GM19372 (cell line): ENCODE results near the gene MAEA.
"Not testable (repeated sequence)": the region's sequence is repeated elsewhere in the genome, so short reads cannot be mapped to it uniquely, and the experiment has no call there.

ENCODE experiments used
- ATAC-seq: cut with Tn5 transposase; IDR thresholded peaks from one replicate; pipeline ENCODE4 v1.9.1; 2021; ENCODE audit warnings: mild to moderate bottlenecking, low read depth, moderate library complexity; ENCODE audit not compliant: unreplicated experiment

The MAEA gene

DNA sequence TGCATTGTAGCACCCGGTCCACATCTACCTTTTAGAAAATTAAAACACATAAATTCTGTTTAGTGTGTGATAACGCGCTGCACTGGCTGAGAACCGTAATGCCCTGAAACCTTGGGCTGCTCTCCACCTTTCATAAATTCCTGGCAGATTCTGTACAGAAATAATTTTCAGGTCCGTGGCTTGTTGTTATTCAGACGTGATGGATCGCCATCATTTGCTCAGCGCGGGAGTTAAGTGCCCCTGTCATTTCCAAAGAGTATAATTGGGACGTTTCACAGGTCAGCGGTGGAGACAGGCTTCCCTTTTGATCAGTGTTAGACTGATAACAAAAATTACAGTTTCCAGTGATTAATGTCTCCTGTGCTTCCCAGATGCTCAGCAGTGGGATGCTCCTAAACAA lies 73.8 kb downstream of the MAEA start:
- ATAC-seq: no peak

DNA sequence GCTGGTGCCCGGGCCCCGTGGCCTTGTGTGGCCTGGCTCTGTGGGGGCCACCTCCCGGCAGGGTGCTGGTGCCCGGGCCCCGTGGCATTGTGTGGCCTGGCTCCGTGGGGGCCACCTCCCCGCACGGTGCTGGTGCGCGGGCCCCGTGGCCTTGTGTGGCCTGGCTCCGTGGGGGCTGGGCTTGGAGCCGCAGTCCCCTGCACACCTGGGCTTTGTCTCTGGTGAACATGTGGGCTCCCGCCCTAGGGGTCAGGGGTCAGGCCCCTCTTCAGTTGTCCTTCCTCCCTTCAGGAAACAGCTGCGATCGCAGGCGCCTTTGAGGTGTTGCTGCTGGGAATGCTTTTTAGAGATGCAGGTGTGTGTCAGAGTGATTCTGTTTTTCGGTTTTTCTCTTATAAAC lies 74.5 kb downstream of the MAEA start:
- ATAC-seq: no peak

DNA sequence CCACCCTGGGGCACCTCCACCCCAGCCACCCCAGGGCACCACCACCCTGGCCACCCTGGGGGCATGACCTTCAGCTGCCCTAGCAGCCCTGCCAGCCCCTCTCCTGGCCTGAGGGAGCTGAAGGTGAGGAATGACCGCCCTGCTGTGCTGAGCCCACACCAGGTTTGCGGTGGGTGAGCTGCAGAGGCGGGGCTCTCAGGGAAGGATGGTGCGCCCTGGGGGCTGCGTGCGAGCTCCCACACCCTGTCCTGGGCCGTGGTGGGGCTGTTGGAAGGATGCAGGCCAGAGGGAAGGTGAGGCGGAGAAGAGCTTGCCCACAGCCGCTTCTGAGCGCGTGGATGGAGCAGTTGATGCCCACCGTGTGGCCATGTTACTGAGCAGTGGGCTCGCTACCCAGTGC lies 75.1 kb downstream of the MAEA start:
- ATAC-seq: no peak

DNA sequence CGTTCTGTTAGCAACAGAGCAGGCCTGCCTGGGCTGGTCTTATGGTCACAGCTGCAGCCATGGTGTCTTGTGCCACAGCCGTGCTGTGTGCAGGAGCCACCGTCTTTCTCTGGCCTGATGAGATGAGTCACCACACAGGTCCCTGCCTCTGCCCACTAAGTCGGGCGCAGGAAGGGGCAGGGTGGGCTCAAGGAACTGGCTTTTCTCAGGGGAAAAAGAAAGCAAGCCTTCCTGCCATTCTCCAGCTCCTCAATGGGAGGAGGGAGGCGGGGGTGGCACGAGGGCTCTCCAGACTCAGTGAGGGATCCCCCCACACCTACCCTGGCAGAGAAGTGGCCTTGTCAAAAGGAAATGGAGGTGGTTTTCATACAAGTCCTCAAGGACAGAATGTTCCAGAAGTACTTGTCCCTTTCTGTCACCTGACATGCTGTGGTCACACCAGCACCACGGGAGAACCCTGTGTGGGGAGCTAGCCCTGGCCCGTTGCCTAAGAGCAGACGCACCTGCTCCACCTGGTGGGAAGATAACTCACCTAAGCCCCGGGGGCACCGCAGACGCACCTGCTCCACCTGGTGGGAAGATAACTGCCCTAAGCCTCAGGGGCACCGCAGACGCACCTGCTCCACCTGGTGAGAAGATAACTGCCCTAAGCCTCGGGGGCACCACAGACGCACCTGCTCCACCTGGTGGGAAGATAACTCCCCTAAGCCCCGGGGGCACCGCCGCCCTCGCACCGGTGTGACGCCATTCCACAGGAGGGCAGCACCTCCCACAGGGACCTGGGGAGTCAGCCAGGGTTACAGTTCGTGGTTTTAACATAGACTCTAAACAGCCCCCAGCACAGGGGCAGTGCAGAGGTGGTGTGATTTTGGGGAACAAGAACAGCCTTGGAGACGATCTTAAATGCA lies 75.8 kb downstream of the MAEA start:
- no peak for ATAC-seq

DNA sequence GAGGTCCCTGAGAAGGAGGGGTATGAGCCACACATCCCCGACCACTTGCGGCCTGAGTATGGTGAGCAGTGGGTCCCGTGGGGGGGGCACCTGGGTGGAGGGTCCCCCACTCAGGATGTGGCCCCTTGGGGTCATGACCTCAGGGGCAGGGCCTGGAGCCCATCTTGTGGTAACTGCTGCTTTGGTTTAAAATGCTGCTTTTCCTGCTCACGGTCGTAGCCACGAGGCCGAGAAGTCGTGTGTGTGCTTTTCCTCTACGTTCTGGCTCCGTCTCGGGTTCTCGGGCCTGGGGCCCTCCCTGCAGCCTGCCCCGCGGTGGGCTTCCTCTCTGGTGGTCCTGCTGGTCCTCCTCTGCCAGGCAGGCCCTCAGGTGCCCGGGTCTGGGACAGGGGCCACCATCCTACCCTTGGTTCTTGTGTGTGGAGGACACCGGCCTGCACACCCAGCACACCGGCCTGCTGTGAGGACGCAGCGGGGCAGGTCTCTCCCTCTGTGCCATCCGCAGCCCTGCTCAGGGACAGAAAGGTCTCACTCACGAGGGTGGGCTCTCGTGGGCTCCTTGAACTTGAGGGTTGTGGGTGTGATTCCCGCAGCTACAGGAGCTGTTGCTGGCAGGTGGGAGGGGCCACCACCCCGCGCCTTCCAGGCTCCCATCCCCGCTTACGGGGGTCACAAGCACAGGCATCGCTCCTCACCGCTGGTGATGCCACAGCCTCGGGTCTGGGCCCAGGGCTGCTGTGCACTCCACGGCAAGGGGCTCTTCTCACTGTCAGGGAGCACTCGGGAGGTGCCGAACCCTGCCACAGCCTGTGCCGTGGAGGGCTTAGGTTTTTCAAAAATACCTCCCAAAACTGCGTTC lies 76.9 kb downstream of the MAEA start:
- no peak for ATAC-seq

DNA sequence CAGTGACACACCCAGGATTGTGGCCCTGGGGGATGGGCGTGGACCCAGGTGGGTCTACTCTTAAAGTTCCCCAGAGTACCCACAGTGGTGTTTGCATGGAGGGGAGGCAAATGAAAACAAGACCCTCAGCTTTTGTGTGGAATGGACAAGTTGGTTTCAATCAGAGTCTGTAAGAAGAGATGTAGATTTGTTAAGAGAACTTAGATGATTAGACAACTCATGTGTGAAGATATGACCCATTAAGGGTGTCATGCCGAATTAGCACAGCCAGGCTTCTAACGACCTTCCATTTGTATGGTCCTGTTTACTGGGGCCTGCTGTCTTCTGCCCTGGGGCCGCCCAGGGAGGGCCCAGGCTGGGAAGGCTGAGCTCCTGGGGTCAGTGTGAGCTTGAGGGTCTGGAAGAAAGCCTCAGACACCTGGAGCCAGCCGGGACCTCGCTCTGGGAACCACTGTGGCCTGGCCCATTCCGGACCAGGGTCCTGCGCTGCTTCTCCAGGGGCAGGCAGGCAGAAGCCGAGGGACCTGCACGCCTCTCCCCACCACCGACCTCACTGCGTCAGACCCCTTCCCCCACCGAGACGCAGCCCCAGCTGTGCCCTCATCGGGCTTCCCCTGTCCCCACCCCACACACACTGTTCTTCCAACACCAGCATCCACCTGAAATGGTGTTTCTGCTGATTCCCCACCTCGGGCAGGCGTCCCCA lies 77.7 kb downstream of the MAEA start:
- no peak for ATAC-seq

DNA sequence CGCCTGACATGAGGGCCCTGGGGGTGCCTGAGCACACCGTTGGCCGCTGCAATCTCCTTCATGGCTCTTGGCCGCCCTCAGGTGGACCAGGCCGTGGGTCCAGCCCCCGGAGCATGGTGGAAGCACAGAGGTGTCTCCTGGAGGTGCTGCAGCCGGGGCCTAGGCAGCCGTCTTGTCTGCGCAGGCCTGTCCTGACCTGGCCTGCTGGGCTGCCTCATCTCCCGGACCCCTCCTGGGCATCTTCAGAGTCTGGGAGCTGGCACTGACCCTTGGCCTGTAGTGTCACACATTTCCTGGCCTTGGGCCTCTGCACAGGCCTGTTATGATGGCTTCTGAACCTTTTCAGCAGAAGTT lies 78.2 kb downstream of the MAEA start:
- ATAC-seq: no peak

DNA sequence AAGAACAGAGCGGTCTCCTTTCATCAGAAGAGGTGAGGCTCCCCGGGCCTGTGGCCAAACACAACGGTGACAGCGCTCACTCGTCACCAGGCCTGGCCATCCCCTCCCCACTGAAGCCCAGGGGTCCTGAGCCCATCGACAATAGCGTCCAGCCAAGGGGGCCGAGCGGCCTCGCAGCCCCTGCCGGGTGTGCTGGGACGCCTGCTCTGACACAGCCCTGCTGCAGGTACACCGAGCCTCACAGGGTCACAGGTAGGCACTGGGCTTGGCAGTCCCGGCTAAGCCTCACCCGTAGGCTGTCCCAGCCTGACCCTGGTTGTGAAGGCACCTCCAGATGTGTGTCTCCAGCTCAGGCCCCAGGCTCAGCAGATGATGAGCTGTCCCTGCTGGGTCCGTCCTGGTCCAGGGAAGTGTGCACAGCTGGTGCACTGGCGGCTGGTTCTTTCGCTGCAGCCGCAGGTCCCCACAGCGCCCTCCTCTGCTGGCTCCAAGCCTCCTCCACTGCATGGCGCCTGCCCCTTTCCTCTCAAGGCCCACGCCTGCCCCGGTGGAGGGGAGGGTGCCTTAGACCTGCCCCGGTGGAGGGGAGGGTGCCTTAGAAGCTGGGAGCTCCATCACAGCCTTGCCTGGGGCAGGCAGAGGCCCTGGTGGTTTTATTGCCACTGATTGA lies 78.9 kb downstream of the MAEA start:
- no peak for ATAC-seq

DNA sequence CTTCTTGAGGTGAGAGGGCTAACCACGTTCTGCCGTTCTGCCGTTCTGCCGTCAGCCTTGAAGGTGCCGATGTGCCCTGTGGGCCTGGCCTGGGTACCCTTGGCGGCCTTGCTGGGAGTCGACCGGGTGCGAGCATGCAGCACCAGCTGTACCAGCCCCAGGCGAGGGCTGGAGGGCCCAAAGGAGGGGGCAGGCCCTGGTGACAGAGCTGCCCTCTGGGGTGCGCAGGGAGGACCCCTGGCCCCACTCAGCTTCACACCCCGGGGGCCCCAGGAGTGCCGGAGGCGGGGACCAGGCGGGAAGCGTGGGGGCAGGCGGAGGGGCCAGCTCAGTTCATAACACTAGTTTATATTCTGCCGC lies 79.4 kb downstream of the MAEA start:
- ATAC-seq: no peak

DNA sequence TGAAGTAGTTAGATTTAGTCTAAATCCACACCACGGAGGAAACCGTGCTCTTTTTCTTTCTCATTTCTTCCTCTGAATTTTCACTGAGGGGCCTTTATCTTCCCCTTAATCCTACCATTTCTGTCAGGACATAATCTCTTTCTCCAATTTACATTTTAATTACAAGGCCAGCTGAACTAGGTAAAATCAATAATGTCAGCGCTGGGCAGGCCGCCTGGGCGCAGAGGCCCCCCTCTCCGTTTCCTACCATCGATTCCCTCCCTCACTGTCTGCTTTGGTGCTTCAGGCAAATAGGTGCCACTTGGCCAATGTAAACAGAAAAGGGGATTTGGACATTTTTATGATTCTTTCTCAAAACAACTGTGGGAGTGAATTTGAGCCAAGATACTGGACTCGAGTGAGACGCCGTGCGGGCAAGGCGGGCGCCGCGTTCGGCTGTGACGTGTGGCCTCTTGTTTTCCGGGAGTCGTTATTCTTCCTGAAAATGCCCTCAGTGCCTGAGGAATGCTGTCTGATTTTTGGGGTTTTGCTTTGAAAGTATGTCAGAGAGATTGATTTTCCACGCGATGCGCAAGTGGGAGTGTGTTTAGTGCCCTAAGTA lies 79.9 kb downstream of the MAEA start:
- ATAC-seq: no peak

DNA sequence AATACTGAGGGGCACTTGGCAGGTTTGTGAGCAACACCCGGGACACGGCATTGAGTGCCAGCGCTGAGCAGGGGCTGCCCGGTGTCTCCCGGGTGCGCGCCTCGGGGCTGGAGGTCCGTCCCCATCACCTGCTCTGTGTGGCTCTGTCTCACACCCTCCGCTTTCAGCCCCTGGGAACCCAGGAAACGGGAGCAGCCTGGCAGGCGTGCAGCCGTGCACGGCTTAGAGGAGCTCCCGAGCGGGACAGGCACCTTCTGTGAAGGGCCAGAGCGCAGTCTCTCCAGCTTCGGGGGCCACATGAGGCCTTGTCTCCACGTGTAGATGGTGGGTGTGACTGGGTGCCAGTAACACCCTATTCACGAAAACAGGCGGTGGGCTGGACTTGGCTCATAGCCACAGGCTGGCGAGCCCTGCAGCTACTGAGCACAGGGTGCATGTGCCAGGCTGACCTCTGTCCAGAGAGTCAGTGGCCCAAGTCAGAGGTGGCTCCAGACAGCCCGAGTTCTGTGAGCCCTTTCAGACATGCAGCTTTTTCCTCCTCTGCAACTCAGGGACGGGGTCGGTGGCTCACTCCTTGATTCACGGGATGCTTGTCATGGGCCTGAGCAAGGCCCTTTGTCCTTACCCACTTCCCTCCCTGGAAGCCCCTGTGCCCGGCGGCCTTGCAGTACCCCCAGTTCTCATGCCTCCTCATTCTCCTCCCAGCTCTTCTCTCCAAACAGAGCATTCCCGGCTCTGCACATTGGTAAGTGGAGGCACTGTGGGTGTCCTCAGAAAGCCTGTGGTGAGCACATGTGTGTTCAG lies 80.8 kb downstream of the MAEA start:
- no peak for ATAC-seq

DNA sequence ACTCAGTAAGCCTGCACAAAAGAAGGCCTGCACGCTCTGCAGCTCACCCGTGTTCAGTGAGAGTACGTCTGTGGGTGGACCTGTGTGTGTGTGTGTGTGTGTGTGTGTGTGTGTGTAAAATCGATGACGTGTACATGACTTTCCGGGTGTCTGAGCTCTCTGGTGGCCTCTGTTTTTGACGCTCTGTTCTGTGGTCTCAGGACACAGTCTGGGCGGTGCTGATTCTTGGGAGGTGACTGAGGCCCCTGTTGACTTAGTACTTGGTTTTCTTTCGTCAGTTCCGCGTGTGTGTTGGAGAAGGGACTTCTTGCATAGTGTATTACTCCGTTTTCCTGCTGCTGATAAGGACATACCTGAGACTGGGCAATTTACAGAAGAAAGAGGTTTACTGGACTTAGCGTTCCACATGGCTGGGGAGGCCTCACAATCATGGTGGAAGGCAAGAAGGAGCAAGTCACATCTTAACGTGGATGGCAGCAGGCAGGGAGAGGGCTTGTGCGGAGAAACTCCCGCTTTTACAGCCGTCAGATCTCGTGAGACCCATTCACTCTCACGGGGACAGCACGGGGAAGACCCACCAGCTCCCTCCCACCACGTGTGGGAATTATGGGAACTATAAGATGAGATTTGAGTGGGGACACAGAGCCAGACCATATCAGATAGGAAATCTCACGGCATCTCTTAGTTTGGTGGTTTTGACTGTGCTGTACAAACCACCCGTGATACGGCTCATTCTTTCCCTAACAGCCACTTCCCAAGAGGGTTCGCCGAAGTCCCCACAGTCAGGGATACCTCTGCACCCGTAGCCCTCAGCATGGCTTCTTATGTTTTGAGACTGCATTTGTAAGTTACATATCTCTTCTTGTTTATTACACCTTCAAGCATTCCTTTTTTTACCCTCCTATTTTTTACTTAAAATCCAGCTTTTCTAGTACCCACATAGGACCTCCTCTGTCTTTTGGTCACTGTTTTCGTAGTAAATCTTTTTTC lies 81.8 kb downstream of the MAEA start:
- ATAC-seq: no peak

DNA sequence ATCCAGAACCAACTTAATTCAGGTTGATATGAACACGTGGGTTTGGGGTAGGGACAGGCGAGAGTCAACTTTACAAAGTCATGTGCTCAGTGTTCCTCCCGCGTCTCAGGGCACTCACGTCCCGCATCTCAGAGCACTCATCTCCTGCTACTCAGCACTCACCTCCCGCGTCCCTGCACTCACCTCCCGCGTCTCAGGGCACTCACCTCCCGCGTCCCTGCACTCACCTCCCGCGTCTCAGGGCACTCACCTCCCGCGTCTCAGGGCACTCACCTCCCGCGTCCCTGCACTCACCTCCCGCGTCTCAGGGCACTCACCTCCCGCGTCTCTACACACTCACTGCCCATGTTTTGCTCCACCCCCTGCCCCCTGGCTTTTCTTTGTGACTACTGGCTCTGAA lies 82.9 kb downstream of the MAEA start:
- not testable (repeated sequence) for ATAC-seq

DNA sequence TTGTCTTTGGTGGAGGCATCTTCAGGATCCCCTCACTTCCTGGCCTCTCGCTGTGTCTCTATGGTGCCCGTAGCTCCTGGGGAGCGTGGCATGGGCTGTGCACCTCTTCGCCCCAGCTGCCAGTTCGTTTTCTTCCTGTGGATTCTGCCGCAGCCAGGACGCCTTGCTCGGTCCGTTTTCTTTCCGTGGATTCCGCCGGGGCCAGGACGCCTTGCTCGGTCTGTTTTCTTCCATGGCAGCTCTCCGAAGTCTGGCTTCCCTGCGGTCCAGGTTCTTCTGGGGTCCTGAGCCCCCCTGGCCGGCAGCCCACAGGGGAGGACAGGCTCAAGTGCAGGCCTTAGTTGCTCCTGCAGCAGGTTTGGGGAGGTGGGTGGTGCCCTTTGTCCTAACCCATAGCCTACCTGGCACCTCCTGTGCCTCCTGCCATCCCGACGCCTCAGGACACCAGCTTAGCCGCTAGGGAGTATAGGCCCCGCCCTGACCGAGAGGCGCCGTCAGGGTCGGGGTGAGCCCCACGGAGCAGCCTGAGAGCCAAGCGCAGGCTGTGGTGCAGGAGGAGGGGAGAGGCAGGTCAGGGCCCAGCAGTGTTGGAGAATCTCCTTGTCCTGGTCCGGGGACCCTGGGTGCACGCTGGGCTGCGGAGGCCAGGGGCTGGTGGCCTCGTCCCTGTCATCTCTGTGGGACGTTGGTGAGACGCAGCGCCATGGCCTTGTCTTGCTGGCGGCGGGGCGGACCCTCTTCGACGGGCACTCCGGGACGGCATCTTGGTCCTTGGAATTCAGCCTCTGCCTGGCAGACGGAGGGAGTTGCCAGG lies 84.4 kb downstream of the MAEA start:
- ATAC-seq: no peak

DNA sequence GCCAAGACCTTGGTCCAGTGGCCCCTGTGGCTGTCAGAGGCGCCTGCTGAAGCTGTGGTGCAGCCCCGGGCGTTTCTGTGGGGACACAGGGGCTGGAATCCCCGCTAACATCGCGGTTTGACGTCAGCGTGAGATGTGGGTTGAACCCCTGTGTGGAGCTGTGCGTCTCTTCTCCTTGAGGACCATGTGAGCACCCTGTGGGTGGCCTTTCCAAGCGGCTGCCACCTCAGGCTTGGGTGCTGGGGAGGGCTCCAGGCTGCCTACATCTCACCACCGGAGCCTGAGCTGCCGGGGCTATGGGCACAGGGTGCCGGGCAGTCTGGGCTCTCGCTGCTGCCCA lies 85.0 kb downstream of the MAEA start:
- no peak for ATAC-seq

DNA sequence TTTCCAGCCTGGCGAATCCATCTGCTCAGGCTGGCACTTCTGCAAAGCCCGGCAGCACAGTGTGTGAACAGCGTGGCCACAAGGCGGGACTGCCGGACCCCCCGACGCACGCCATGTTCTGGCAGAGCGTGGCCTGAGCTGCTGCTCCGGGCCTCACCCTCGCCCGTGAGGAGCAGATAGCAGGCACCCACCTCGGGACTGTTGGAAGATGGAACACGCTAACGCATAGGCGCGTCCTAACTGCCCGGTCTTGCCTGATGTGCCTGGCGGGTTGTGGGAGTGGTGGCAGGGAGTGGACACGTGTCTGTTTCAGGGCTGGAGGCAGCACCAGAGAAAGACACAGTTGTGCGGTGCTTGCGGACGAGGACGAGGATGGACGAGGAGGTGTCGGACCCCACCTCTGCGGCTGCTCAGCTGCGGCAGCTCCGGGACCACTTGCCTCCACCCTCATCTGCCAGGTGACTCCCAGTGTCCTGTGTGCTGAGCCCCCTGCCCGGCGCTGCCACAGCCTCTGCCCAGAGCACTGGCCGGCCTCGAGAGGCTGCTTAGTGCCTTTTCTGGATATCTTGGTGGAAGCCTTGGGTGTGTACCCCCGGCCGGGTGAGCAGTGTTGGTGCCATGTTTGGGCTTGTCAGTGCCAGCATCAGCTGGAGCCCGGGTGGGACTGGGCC lies 85.5 kb downstream of the MAEA start:
- ATAC-seq: no peak

DNA sequence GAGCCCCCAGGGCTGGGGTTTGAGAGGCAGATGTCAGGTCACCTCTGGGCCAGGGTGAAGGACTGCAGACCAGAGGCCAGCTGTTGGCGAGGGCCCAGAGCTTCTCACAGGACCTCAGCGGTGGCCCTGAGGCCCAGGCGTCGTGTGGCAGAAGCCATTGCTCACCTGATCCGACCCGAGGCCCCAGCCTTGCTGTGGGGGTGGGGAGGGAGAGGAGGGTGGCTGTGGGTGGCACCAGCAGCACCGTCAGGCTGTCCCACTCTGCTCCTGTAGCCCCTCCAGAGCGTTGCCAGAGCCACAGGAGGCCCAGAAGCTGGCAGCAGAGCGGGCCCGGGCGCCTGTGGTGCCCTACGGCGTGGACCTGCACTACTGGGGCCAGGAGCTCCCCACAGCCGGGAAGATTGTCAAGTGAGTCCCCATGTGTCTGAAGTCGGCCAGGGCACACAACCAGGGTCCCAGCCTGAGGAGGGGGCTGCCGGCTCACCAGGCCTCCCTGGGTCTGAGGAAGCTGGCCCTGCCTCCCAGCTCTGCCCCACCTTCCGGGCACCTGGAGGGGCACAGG lies 86.2 kb downstream of the MAEA start:
- no peak for ATAC-seq
